Posterior cingulate gyrus (tissue), 11 donors: Measurements from ENCODE around the gene SLC5A4.
"Not testable (repeated sequence)": the region's sequence is repeated elsewhere in the genome, so short reads cannot be mapped to it uniquely, and the experiment has no call there.

ENCODE experiments used
- DNase-seq, 10 donors: peaks; one replicate each; pipeline versions ENCODE4 v3.0.0 to v3.0.0-alpha.2; 2020 to 2021; ENCODE audit warnings: mixed read lengths in 3 of 10
- intact Hi-C: fragments of 100-400 bp; cut with DNase I; formaldehyde crosslinking; loops from one replicate; pipeline ENCODE4 v1.15.1; 2023

SLC5A4 gene

GRCh38 chr22:32203181-32204039 lies 51.7 kb downstream of the SLC5A4 start:
- intact Hi-C loops, result loop anchor here (10.0 kb wide), 1 partner anchor 61 kb away; no protein-coding TSS in a partner anchor
- peak in 6 of 10 donors; percentile 36 to 93 (median 64) for DNase-seq

- DNase-seq, result peak in 7 of 10 donors; percentile 44 to 93 (median 62)
- intact Hi-C loops, result loop anchor here (10.0 kb wide), 1 partner anchor 62 kb away; no protein-coding TSS in a partner anchor
Measured at GRCh38 chr22:32202539-32203180, 52.5 kb downstream of the SLC5A4 start.

GRCh38 chr22:32202161-32202538 lies 53.0 kb downstream of the SLC5A4 start:
- DNase-seq, result no peak
- intact Hi-C loops, result loop anchor here (10.0 kb wide), 1 partner anchor 63 kb away; no protein-coding TSS in a partner anchor

- intact Hi-C loops, result loop anchor here (10.0 kb wide), 1 partner anchor 64 kb away; no protein-coding TSS in a partner anchor
- DNase-seq, result no peak
Measured at GRCh38 chr22:32200752-32201151, 54.4 kb downstream of the SLC5A4 start.

GRCh38 chr22:32199961-32200360 lies 55.2 kb downstream of the SLC5A4 start:
- intact Hi-C loops, result loop anchor here (10.0 kb wide), 1 partner anchor 65 kb away; no protein-coding TSS in a partner anchor
- no peak for DNase-seq

GRCh38 chr22:32199341-32199740 lies 55.8 kb downstream of the SLC5A4 start:
- intact Hi-C loops, result no loop called here
- DNase-seq, result no peak

GRCh38 chr22:32197553-32198226 lies 57.5 kb downstream of the SLC5A4 start:
- intact Hi-C loops, DNase-seq: not testable (repeated sequence)

GRCh38 chr22:32195900-32196299 lies 59.2 kb downstream of the SLC5A4 start:
- DNase-seq, intact Hi-C loops: not testable (repeated sequence)

- not testable (repeated sequence) for DNase-seq
Measured at GRCh38 chr22:32193346-32193745, 61.8 kb downstream of the SLC5A4 start.

GRCh38 chr22:32191021-32191420 lies 64.1 kb downstream of the SLC5A4 start:
- intact Hi-C loops, result not testable (repeated sequence)

More at GRCh38 chr22:32193346-32193745, 61.8 kb downstream of the SLC5A4 start:
- intact Hi-C loops, result not testable (repeated sequence)

GRCh38 chr22:32185821-32186220 lies 69.3 kb downstream of the SLC5A4 start:
- DNase-seq, result no peak
- intact Hi-C loops, result no loop called here

More at GRCh38 chr22:32191021-32191420, 64.1 kb downstream of the SLC5A4 start:
- not testable (repeated sequence) for DNase-seq

- intact Hi-C loops, result no loop called here
Measured at GRCh38 chr22:32183625-32184024, 71.5 kb downstream of the SLC5A4 start.

GRCh38 chr22:32181043-32181442 lies 74.1 kb downstream of the SLC5A4 start:
- intact Hi-C loops, result no loop called here
- DNase-seq, result no peak

More at GRCh38 chr22:32183625-32184024, 71.5 kb downstream of the SLC5A4 start:
- no peak for DNase-seq

- intact Hi-C loops, result no loop called here
- DNase-seq, result no peak
Measured at GRCh38 chr22:32177221-32177765, 77.9 kb downstream of the SLC5A4 start.

GRCh38 chr22:32175683-32176644 lies 79.2 kb downstream of the SLC5A4 start:
- peak in 4 of 10 donors; percentile 13 to 89 (median 50) for DNase-seq

GRCh38 chr22:32175115-32175514 lies 80.0 kb downstream of the SLC5A4 start:
- intact Hi-C loops, result no loop called here
- DNase-seq, result no peak

More at GRCh38 chr22:32175683-32176644, 79.2 kb downstream of the SLC5A4 start:
- intact Hi-C loops, result no loop called here
